WERI-Rb-1 (cell line): Measurements from ENCODE around the gene ECSIT.

Experiments
- DNase-seq: peaks from one replicate; pipeline ENCODE4 v3.0.0-alpha.2; 2020
- H3K27ac ChIP-seq: fragments of 250-450 bp; sonication (Bioruptor Pico); 2 replicates; pipeline ENCODE4 v1.5.1; 2020; ENCODE audit warnings: mild to moderate bottlenecking, moderate library complexity
- H3K27me3 ChIP-seq: fragments of 250-450 bp; sonication (Bioruptor Pico); 2 replicates; pipeline ENCODE4 v1.5.1; 2021; ENCODE audit warnings: mild to moderate bottlenecking, low read depth, moderate library complexity; ENCODE audit not compliant: insufficient read depth, severe bottlenecking
- H3K36me3 ChIP-seq: fragments of 250-450 bp; sonication (Bioruptor Pico); 2 replicates; pipeline ENCODE4 v1.5.1; 2020; ENCODE audit warnings: mild to moderate bottlenecking, moderate library complexity
- H3K4me3 ChIP-seq: 2 replicates; pipeline ENCODE4 v1.5.1; 2011; ENCODE audit warnings: low read depth, mild to moderate bottlenecking, control low read depth, low read length
- H3K9me3 ChIP-seq: fragments of 250-450 bp; sonication (Bioruptor Pico); 2 replicates; pipeline ENCODE4 v1.5.1; 2021; ENCODE audit warnings: mild to moderate bottlenecking, moderate library complexity; ENCODE audit not compliant: severe bottlenecking
- CTCF ChIP-seq: IDR thresholded peaks from 2 replicates; pipeline ENCODE4 v1.5.1; 2011; ENCODE audit warnings: low read depth, mild to moderate bottlenecking, control low read depth, inconsistent platforms, low read length

The ECSIT gene

GRCh38 chr19:11494634-11495285, 34.2 kb downstream of the ECSIT start:
- Histone ChIP-seq H3K27me3 (no peaks in the 10 kb centered on the region), H3K9me3 (no peaks in the 10 kb centered on the region), H3K36me3 (peaks cover 9% of the 10 kb centered on the region), H3K4me3 (no peak overlapping the region), H3K27ac (no peak overlapping the region)
- no peak for TF ChIP-seq CTCF
- DNase-seq: no peak

- H3K27me3 ChIP-seq: no peaks in the 10 kb centered on the region
- no peaks in the 10 kb centered on the region for H3K9me3 ChIP-seq
- H3K36me3 ChIP-seq: peaks cover 5% of the 10 kb centered on the region; the same call in 1 of the 2 replicates
- no peak overlapping the region for H3K4me3 ChIP-seq
- no peak overlapping the region for H3K27ac ChIP-seq
- DNase-seq: no peak
- TF ChIP-seq CTCF: no peak
Measured at GRCh38 chr19:11489378-11489777, 39.6 kb downstream of the ECSIT start.

- no peak for TF ChIP-seq CTCF
- no peaks in the 10 kb centered on the region for H3K9me3 ChIP-seq
Measured at GRCh38 chr19:11486661-11487503, 42.1 kb downstream of the ECSIT start.

GRCh38 chr19:11485245-11485837, 43.6 kb downstream of the ECSIT start:
- Histone ChIP-seq H3K9me3 (no peaks in the 10 kb centered on the region), H3K4me3 (no peak overlapping the region), H3K27ac (no peak overlapping the region), H3K36me3 (peaks cover 3% of the 10 kb centered on the region; the same call in 1 of the 2 replicates), H3K27me3 (peaks cover 20% of the 10 kb centered on the region)
- DNase-seq: no peak
- TF ChIP-seq CTCF: no peak

More at GRCh38 chr19:11486661-11487503, 42.1 kb downstream of the ECSIT start:
- DNase-seq: no peak
- no peak overlapping the region for H3K27ac ChIP-seq
- peaks cover 3% of the 10 kb centered on the region; the same call in 1 of the 2 replicates for H3K36me3 ChIP-seq
- H3K27me3 ChIP-seq: peaks cover 5% of the 10 kb centered on the region
- no peak overlapping the region for H3K4me3 ChIP-seq

GRCh38 chr19:11483366-11484111, 45.4 kb downstream of the ECSIT start:
- DNase-seq: no peak
- Histone ChIP-seq H3K9me3 (no peaks in the 10 kb centered on the region), H3K27me3 (peaks cover 31% of the 10 kb centered on the region), H3K27ac (no peak overlapping the region), H3K4me3 (no peak overlapping the region), H3K36me3 (peaks cover 3% of the 10 kb centered on the region; the same call in 1 of the 2 replicates)
- no peak for TF ChIP-seq CTCF
